Measurements from ENCODE around the gene SLC43A3.

DNA sequence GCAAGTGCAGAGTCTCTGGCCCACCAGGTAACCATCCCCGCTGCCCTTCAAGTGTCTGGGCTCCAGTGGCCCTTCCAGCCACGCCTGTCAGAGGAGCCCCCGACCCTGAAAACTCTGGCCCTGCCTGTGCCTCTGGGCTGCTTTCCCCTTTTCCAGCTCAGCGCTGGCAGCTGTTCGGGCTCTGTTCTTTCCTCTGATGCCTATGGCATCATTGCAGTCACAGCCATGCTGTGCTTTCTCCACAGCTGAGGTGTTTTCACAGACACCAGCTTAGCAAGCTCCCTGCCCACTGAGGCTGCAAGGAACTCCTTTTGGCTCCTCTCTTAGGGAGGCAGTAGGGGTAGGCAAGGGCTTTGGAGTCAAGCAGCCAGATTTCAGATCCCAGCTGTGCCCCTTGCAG is 67.5 kb downstream of the SLC43A3 start:
- no peak for TF ChIP-seq POLR2A (IDR thresholded peaks at IDR 0.05)
- TF ChIP-seq POLR2AphosphoS5 (IDR thresholded peaks at IDR 0.05) = no peak
